Bronchial epithelial cell (primary cell): ENCODE data around the gene TULP4. TPM values are rescaled to one million over a fixed set of nuclear protein-coding genes. Genes with fewer than 3 reads are reported as not detected.

Source experiments
- DNase-seq: peaks from one replicate; pipeline ENCODE4 v3.0.0-alpha.2; 2010; ENCODE audit warnings: low read depth
- FAIRE-seq: peaks from 2 replicates; lab custom pipeline; 2011; peaks lifted over from hg19 to GRCh38; lab: Jason Lieb, UNC
- H3K27me3 ChIP-seq: 2 replicates; pipeline ENCODE4 v1.5.1; 2011; ENCODE audit warnings: low read length; ENCODE audit not compliant: control insufficient read depth, insufficient read depth
- H3K36me3 ChIP-seq: 2 replicates; pipeline ENCODE4 v1.5.1; 2011; ENCODE audit warnings: low read length; ENCODE audit not compliant: control insufficient read depth, insufficient read depth
- H3K4me3 ChIP-seq: 2 replicates; pipeline ENCODE4 v1.5.1; 2011; ENCODE audit warnings: mild to moderate bottlenecking, low read depth, low read length, control low read depth
- CTCF ChIP-seq: IDR thresholded peaks from 2 replicates; pipeline ENCODE4 v1.5.1; 2011; ENCODE audit warnings: mild to moderate bottlenecking, moderate library complexity, low read length, control low read depth, inconsistent platforms; ENCODE audit not compliant: insufficient read depth, severe bottlenecking
- total RNA-seq: library from RNA; depleted of rRNA; stranded (reverse); fragments of >200 nt; gene quantifications from 2 replicates; pipeline ENCODE4 v1.2.1, GENCODE V29; 2014

Gene TULP4
- total RNA-seq, 1 donor from 2014 or later = 127 TPM

DNA sequence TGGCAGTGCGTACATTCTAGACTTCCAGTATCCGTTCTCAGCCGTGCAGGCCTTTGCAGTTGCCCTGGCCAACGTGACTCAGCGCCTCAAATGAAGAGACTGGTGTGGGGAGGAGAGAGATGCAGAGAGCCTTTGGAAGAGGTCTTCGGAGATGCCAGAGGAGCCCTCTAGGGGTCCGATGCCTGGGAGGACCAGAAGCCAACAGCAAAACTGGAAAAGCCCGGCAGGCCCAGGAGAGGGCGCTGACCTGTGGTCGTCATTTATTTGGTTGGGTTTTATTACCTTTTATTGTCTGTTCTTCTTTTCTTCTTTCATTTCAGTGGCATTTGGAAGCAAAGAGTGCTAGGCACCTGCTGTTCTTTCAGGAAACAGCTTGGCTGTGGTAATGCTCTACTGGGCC is 194.3 kb downstream of the TULP4 start:
- DNase-seq = no peak
- no peak for FAIRE-seq
- TF ChIP-seq CTCF = peak; percentile 14

GRCh38 chr6:158507174-158507573 is 194.9 kb downstream of the TULP4 start:
- DNase-seq (no peak), FAIRE-seq (peak; percentile 90)
- Histone ChIP-seq H3K36me3 (peaks cover 7% of the 10 kb centered on the region), H3K4me3 (no peak overlapping the region), H3K27me3 (no peaks in the 10 kb centered on the region)
- no peak for TF ChIP-seq CTCF

More for the DNA sequence above, 194.3 kb downstream of the TULP4 start:
- H3K27me3 ChIP-seq = no peaks in the 10 kb centered on the region
- H3K36me3 ChIP-seq = peaks cover 7% of the 10 kb centered on the region
- no peak overlapping the region for H3K4me3 ChIP-seq

DNA sequence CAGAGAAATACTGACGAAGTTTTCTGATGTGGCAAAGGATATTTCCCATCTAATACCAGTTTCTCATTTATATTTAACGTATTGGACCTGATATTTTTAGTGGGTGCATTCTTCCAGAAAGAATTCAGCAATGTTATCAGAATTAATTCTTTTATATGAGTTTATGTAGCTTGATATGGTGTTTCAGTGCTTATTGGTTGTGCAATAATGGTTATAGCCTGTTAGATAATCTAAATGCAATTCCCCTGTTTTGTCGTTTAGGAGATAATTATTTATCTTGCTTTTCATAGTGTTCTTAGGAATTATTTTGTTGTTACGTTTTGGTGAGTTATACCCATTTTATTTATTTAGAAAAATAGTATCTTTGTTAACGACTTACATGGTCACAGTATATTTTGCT is 196.2 kb downstream of the TULP4 start:
- Histone ChIP-seq H3K4me3 (no peak overlapping the region), H3K36me3 (peaks cover 5% of the 10 kb centered on the region), H3K27me3 (no peaks in the 10 kb centered on the region)
- FAIRE-seq = no peak
- TF ChIP-seq CTCF = no peak
- no peak for DNase-seq

DNA sequence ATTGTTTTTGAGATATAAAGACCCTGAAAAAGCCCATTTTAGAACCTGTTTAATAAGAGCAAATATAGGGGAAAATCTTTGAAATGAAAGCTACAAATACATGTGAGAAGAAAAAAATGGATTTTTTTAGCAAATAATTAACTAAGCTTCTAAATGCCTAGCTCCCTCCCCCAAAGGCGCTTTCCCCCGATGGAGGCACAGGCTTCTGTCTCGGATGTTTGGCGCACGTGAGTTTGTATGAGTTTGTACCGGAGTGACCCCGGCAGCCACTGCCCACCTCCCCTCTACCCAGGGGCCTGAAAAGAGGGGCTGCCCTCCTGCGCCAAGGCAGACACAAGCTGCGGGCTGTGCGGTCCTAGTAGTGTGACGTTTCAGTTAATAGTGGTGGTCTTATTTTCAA is 197.2 kb downstream of the TULP4 start:
- no peak for DNase-seq
- FAIRE-seq = no peak
- peaks cover 5% of the 10 kb centered on the region for H3K36me3 ChIP-seq
- TF ChIP-seq CTCF = no peak
- H3K4me3 ChIP-seq = no peak overlapping the region
- H3K27me3 ChIP-seq = no peaks in the 10 kb centered on the region

GRCh38 chr6:158512809-158513208 is 200.5 kb downstream of the TULP4 start:
- FAIRE-seq = no peak
- Histone ChIP-seq H3K4me3 (no peak overlapping the region), H3K36me3 (no peaks in the 10 kb centered on the region), H3K27me3 (no peaks in the 10 kb centered on the region)
- no peak for DNase-seq
- TF ChIP-seq CTCF = no peak

DNA sequence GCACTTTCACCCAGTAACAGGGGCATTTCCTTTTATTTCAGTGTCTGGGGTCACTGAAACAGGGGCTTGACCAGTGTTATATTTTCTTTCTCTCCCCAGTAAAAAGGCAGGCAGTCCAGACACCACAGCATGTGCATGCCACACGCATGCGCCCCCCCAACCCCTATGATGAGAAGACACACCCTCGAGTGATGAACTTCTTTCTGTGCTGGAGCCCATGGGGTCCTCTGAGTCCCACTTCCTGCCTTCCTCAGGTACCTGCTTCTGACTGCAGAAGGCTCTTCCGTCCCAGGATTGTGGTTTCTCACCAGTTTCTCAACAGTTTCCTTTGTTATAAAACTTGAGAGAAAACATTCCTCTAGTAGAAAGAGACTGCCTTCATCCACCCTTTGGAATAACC is 201.9 kb downstream of the TULP4 start:
- no peak for FAIRE-seq
- H3K36me3 ChIP-seq = no peaks in the 10 kb centered on the region
- TF ChIP-seq CTCF = no peak
- H3K4me3 ChIP-seq = no peak overlapping the region
- H3K27me3 ChIP-seq = no peaks in the 10 kb centered on the region
- no peak for DNase-seq
